GM18520 (cell line): Measurements from ENCODE around the gene ST3GAL4.
"Not testable (repeated sequence)": the region's sequence is repeated elsewhere in the genome, so short reads cannot be mapped to it uniquely, and the experiment has no call there.

Source experiments
- ATAC-seq: cut with Tn5 transposase; IDR thresholded peaks from one replicate; pipeline ENCODE4 v1.9.1; 2021; ENCODE audit not compliant: unreplicated experiment

ST3GAL4 gene

GRCh38 chr11:126362879-126363655, 7.6 kb downstream of the ST3GAL4 start:
- no peak for ATAC-seq

DNA sequence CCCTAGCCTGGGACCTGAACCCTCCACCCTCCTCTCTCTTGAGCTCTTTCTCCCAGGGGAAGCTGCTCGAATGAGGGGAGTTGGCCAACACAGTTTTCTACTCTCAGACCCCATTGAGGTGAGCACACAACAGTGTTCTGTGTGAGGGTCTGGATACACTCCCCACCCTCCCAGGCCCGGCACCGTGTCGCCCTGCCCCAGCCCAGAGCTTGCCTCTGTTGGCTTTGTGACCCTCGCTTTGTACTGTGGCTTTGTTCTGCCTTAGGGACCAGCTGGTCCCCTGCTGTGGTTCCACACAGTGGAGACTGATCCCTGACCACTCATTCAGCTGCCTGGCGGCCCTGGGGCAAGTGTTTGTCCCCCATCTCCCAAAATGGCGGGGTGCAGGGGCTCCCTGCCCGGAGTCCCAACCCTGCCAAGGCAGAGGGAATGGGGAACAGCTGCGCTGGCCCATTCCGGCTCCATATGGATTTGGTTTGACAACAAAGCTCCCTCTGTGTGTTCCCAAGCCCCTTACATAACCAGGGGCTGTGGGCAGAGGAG, 8.3 kb downstream of the ST3GAL4 start:
- no peak for ATAC-seq

DNA sequence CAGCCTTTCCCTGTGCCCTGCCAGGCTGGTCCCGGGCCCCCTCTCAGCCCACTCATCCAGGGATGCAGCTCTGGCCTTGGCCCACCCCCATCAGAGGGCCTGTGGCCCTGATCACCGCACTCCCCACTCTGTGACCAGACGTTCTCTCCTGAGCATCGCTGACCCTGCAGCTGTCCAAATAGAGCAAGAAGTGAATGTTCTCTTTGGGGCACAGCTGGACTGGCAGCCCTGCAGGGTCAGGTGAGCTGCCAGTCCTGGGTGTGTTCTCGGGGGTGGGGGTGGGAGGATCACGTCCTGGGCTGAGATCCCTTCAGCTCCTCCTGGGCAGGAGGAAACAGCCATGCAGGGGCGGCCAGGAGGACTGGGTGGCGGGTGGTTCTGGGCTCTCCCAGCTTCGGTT, 9.2 kb downstream of the ST3GAL4 start:
- ATAC-seq: not testable (repeated sequence)

DNA sequence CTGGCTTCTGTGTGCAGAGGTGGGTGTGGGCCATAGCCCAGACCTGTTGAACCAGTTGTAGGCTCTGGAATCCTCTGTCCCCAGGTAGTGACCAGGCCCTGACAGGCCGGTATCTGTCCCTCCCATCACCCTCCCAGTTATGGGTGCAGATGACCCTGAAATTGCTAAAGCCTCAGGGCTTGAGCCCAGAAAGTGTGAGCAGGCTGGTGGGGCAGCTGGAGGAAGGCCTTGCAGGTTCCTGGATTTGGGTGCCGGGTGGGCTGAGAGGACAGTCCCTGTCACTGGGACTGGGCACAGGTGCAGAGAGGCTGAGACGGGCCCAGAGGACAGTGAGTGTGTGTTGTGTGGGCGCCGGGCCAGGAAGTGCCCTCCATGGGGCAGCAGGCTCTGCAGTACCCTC, 10.0 kb downstream of the ST3GAL4 start:
- not testable (repeated sequence) for ATAC-seq

GRCh38 chr11:126366064-126366822, 10.8 kb downstream of the ST3GAL4 start:
- ATAC-seq: no peak

GRCh38 chr11:126366823-126367654, 11.6 kb downstream of the ST3GAL4 start:
- ATAC-seq: not testable (repeated sequence)

- not testable (repeated sequence) for ATAC-seq
Observed at GRCh38 chr11:126367806-126368205, 12.3 kb downstream of the ST3GAL4 start.

- not testable (repeated sequence) for ATAC-seq
Observed at GRCh38 chr11:126368336-126369119, 13.0 kb downstream of the ST3GAL4 start.

GRCh38 chr11:126370016-126370415, 14.5 kb downstream of the ST3GAL4 start:
- ATAC-seq: no peak

DNA sequence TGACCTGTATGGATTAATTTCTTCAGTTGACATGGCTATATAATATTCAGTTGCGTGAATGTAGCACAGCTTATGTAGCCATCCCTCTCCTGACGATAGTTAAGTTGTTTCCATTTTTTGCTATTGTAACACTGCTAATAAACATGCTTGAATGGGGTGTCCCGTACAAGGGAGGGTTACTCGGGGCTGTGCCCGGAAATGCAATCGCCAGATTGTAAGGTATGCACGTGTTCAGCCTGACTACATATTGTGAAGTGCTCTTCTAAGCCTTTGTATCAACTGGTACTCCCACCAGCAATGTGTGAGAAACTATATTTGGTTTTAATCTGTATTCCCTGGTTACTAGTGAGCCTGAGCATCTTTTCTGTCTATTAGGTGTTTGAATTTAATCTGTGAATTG, 16.1 kb downstream of the ST3GAL4 start:
- no peak for ATAC-seq

DNA sequence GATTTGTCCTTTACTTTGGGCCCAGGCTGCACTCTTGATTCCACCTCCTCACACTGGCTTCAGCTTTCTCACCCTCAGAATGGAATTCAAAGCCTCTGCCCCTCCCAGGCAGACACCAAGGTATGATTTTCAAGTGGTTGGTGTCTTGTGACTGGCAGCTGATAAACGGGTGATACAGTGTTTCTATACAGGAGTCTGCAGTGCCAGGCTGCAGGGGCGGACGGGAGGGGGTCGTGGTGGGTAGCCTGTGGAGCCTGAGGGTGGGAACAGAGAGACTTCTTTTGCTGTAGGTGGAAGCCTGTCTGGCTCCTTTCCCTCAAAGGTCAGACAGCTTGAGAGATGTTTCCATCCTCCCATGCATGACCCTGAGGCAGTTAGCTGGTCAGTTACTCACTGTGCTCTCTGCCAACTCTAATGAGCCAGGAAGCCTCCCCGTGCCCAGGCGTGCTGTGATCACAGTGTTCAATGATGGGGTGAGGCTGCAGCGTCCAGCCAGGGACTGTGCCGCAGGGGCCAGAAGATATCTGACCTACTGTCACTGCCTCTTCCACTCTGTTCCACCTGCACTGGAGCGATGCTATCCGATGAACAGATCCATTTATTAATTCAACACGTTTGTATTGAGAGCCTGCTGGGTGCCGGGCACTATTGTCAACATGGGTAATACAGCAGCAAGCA, 18.0 kb downstream of the ST3GAL4 start:
- not testable (repeated sequence) for ATAC-seq

- not testable (repeated sequence) for ATAC-seq
Observed at GRCh38 chr11:126374562-126375300, 19.2 kb downstream of the ST3GAL4 start.

- ATAC-seq: no peak
Observed at GRCh38 chr11:126375726-126376125, 20.2 kb downstream of the ST3GAL4 start.

DNA sequence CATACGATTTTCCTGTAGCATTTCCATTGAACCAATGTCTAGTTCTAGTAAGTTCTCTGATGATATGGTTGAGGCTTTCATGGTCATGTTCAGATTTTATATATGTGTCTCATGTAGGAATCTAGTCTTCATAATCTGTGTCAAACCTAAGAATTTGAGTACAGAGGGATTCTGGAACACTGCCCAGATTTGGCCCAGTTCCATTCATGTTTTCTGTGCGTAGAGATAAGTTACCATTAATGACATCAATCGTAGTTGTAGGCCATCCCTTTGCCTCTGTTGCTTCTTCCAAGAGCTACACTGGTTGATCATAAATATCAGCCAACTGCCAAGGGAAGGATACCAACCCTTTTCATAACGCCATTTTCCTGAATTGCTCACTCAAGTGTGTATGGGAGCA, 23.3 kb downstream of the ST3GAL4 start:
- ATAC-seq: no peak

GRCh38 chr11:126380909-126381308, 25.4 kb downstream of the ST3GAL4 start:
- ATAC-seq: no peak

GRCh38 chr11:126381960-126382359, 26.5 kb downstream of the ST3GAL4 start:
- ATAC-seq: not testable (repeated sequence)

- not testable (repeated sequence) for ATAC-seq
Observed at GRCh38 chr11:126382641-126383040, 27.2 kb downstream of the ST3GAL4 start.

- ATAC-seq: no peak
Observed at GRCh38 chr11:126383339-126384335, 28.2 kb downstream of the ST3GAL4 start.
